Activated naive CD4-positive, alpha-beta T cell treated with anti-CD3 and anti-CD28 coated beads for 36 hours (primary cell): ENCODE measurements around the gene FAM227B. TPM values are rescaled to one million over a fixed set of nuclear protein-coding genes. Genes with fewer than 3 reads are reported as not detected.
"Not testable (repeated sequence)": the region's sequence is repeated elsewhere in the genome, so short reads cannot be mapped to it uniquely, and the experiment has no call there.

Experiments
- CTCF ChIA-PET: fragments of 350-600 bp; sonication (Branson Sonifier 250); formaldehyde crosslinking; loops from one replicate; lab custom pipeline; 2021; ENCODE audit warnings: antibody characterized with exemption; lab: Charles Lee
- DNase-seq: peaks from one replicate; pipeline ENCODE4 v3.0.0-alpha.2; 2020
- H3K27ac Mint-ChIP-seq: one replicate; pipeline ENCODE4 v1.8.0; 2021; ENCODE audit warnings: mild to moderate bottlenecking, mixed read lengths
- H3K27me3 Mint-ChIP-seq: one replicate; pipeline ENCODE4 v1.8.0; 2021; ENCODE audit warnings: low read depth, mixed read lengths
- H3K36me3 Mint-ChIP-seq: one replicate; pipeline ENCODE4 v1.8.0; 2021; ENCODE audit warnings: low read depth, mixed read lengths
- H3K4me1 Mint-ChIP-seq: one replicate; pipeline ENCODE4 v1.8.0; 2021; ENCODE audit warnings: low read depth, mixed read lengths
- H3K4me3 Mint-ChIP-seq: one replicate; pipeline ENCODE4 v1.8.0; 2021; ENCODE audit warnings: mild to moderate bottlenecking, moderate library complexity, mixed read lengths
- H3K9me3 Mint-ChIP-seq: one replicate; pipeline ENCODE4 v1.8.0; 2021; ENCODE audit warnings: mixed read lengths
- intact Hi-C: fragments of 100-400 bp; cut with micrococcal nuclease; formaldehyde crosslinking; loops from one replicate; pipeline ENCODE4 v1.15.1; 2023
- total RNA-seq, 2 experiments: library from RNA; stranded (reverse); gene quantifications; one replicate each; pipeline ENCODE4 v1.2.3, GENCODE V29; 2021

FAM227B gene
- total RNA-seq, 2 experiments from 2014 or later = 2.0 to 2.8 TPM

- no peak for DNase-seq
- Mint-ChIP-seq H3K36me3 (no peaks in the 10 kb centered on the region), H3K27ac (no peak overlapping the region), H3K9me3 (no peaks in the 10 kb centered on the region), H3K4me1 (no peaks in the 10 kb centered on the region), H3K27me3 (peaks cover 12% of the 10 kb centered on the region), H3K4me3 (no peak overlapping the region)
- intact Hi-C loops = no loop called here
- CTCF ChIA-PET = no interaction called here
Measured at GRCh38 chr15:49382394-49382793, 238.2 kb downstream of the FAM227B start.

GRCh38 chr15:49380912-49381311 lies 239.7 kb downstream of the FAM227B start:
- intact Hi-C loops = no loop called here
- Mint-ChIP-seq H3K36me3 (no peaks in the 10 kb centered on the region), H3K4me1 (no peaks in the 10 kb centered on the region), H3K27me3 (peaks cover 9% of the 10 kb centered on the region), H3K27ac (no peak overlapping the region), H3K4me3 (no peak overlapping the region), H3K9me3 (no peaks in the 10 kb centered on the region)
- DNase-seq = no peak
- CTCF ChIA-PET = no interaction called here

- H3K36me3 Mint-ChIP-seq = no peaks in the 10 kb centered on the region
- peaks cover 7% of the 10 kb centered on the region for H3K27me3 Mint-ChIP-seq
- H3K4me1 Mint-ChIP-seq = no peaks in the 10 kb centered on the region
- CTCF ChIA-PET = no interaction called here
- no peak overlapping the region for H3K27ac Mint-ChIP-seq
- H3K9me3 Mint-ChIP-seq = no peaks in the 10 kb centered on the region
- no peak overlapping the region for H3K4me3 Mint-ChIP-seq
- intact Hi-C loops = no loop called here
- no peak for DNase-seq
Measured at GRCh38 chr15:49379996-49380395, 240.6 kb downstream of the FAM227B start.

DNA sequence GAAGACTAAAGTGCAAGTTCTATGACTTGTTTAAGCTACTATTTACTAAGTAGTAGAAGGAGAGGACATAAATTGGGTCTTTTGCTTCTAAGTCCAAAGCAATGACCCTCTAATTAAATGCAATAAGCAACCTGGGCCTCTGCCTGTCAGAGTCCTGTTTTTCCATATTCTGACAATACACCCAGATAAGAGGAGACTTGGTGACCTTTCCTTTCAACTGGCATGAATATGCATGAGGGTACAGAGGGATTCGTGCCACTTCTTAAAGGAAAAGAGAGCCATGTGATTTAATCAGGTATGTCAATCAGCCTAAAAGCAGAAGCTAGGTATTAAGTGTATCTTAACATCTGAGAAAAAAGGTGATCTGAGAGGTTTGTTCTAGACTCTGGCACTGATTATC lies 248.3 kb downstream of the FAM227B start:
- H3K9me3 Mint-ChIP-seq = no peaks in the 10 kb centered on the region
- H3K4me3 Mint-ChIP-seq = no peak overlapping the region
- CTCF ChIA-PET = no interaction called here
- no peaks in the 10 kb centered on the region for H3K27me3 Mint-ChIP-seq
- H3K4me1 Mint-ChIP-seq = no peaks in the 10 kb centered on the region
- no peak overlapping the region for H3K27ac Mint-ChIP-seq
- intact Hi-C loops = no loop called here
- H3K36me3 Mint-ChIP-seq = no peaks in the 10 kb centered on the region
- no peak for DNase-seq

- Mint-ChIP-seq H3K4me1 (no peaks in the 10 kb centered on the region), H3K27ac (no peak overlapping the region), H3K9me3 (peaks cover 2% of the 10 kb centered on the region), H3K36me3 (peaks cover 2% of the 10 kb centered on the region), H3K27me3 (no peaks in the 10 kb centered on the region), H3K4me3 (no peak overlapping the region)
- DNase-seq = no peak
- intact Hi-C loops = no loop called here
- CTCF ChIA-PET = interaction anchor here (0.6 kb wide), 1 partner anchor 497 kb away, joined by 4 read pairs; no protein-coding TSS in a partner anchor
Measured at GRCh38 chr15:49370782-49371181, 249.8 kb downstream of the FAM227B start.

- H3K27ac Mint-ChIP-seq = no peak overlapping the region
- intact Hi-C loops = no loop called here
- H3K36me3 Mint-ChIP-seq = peaks cover 3% of the 10 kb centered on the region
- H3K27me3 Mint-ChIP-seq = no peaks in the 10 kb centered on the region
- no peak for DNase-seq
- H3K9me3 Mint-ChIP-seq = peaks cover 10% of the 10 kb centered on the region
- no peak overlapping the region for H3K4me3 Mint-ChIP-seq
- CTCF ChIA-PET = no interaction called here
- H3K4me1 Mint-ChIP-seq = no peaks in the 10 kb centered on the region
Measured at GRCh38 chr15:49366496-49366895, 254.1 kb downstream of the FAM227B start.

GRCh38 chr15:49361370-49361769 lies 259.2 kb downstream of the FAM227B start:
- no peaks in the 10 kb centered on the region for H3K4me1 Mint-ChIP-seq
- DNase-seq = no peak
- CTCF ChIA-PET = no interaction called here
- peaks cover 13% of the 10 kb centered on the region for H3K9me3 Mint-ChIP-seq
- intact Hi-C loops = no loop called here
- no peak overlapping the region for H3K4me3 Mint-ChIP-seq
- no peak overlapping the region for H3K27ac Mint-ChIP-seq
- no peaks in the 10 kb centered on the region for H3K27me3 Mint-ChIP-seq
- peaks cover 3% of the 10 kb centered on the region for H3K36me3 Mint-ChIP-seq

GRCh38 chr15:49354439-49354838 lies 266.2 kb downstream of the FAM227B start:
- H3K36me3 Mint-ChIP-seq, H3K27ac Mint-ChIP-seq, H3K9me3 Mint-ChIP-seq, H3K27me3 Mint-ChIP-seq, intact Hi-C loops, H3K4me1 Mint-ChIP-seq, DNase-seq, CTCF ChIA-PET, H3K4me3 Mint-ChIP-seq: not testable (repeated sequence)

DNA sequence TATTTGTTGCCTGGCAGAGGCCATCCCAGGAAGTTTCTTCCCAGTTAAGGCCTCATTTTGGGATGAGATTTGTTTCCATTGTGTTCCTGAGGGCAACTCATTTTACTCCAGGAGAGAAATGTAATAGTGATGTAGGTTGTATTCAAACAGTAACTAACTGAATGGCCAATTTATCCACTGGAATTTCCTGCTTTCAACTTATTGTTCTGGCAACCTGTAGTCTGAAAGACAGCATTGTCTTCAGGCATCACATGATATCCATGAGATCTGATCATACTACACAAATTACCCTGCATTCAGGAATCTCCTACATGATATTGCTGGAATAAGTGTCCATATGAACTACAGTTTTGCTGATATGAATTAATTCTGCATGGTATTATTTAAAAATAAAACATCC lies 277.1 kb downstream of the FAM227B start:
- H3K27ac Mint-ChIP-seq = no peak overlapping the region
- peaks cover 4% of the 10 kb centered on the region for H3K9me3 Mint-ChIP-seq
- DNase-seq = no peak
- H3K4me3 Mint-ChIP-seq = no peak overlapping the region
- intact Hi-C loops = no loop called here
- H3K4me1 Mint-ChIP-seq = no peaks in the 10 kb centered on the region
- H3K36me3 Mint-ChIP-seq = peaks cover 38% of the 10 kb centered on the region
- CTCF ChIA-PET = no interaction called here
- H3K27me3 Mint-ChIP-seq = no peaks in the 10 kb centered on the region

- H3K27me3 Mint-ChIP-seq = no peaks in the 10 kb centered on the region
- no peak for DNase-seq
- intact Hi-C loops = no loop called here
- no peak overlapping the region for H3K4me3 Mint-ChIP-seq
- no peak overlapping the region for H3K27ac Mint-ChIP-seq
- peaks cover 46% of the 10 kb centered on the region for H3K36me3 Mint-ChIP-seq
- CTCF ChIA-PET = interaction anchor here (0.5 to 0.6 kb wide), 2 partner anchors 14 to 44 kb away, joined by 3 to 4 read pairs; no protein-coding TSS in a partner anchor
- H3K9me3 Mint-ChIP-seq = peaks cover 4% of the 10 kb centered on the region
- H3K4me1 Mint-ChIP-seq = no peaks in the 10 kb centered on the region
Measured at GRCh38 chr15:49339656-49340055, 281.0 kb downstream of the FAM227B start.

GRCh38 chr15:49331951-49332350 lies 288.7 kb downstream of the FAM227B start:
- CTCF ChIA-PET = no interaction called here
- Mint-ChIP-seq H3K9me3 (no peaks in the 10 kb centered on the region), H3K27me3 (no peaks in the 10 kb centered on the region), H3K4me3 (no peak overlapping the region), H3K36me3 (peaks cover 9% of the 10 kb centered on the region), H3K4me1 (no peaks in the 10 kb centered on the region), H3K27ac (no peak overlapping the region)
- DNase-seq = no peak
- intact Hi-C loops = no loop called here

GRCh38 chr15:49331442-49331841 lies 289.2 kb downstream of the FAM227B start:
- H3K36me3 Mint-ChIP-seq = peaks cover 9% of the 10 kb centered on the region
- no peak overlapping the region for H3K27ac Mint-ChIP-seq
- H3K9me3 Mint-ChIP-seq = no peaks in the 10 kb centered on the region
- DNase-seq = no peak
- no peak overlapping the region for H3K4me3 Mint-ChIP-seq
- CTCF ChIA-PET = no interaction called here
- intact Hi-C loops = no loop called here
- no peaks in the 10 kb centered on the region for H3K27me3 Mint-ChIP-seq
- no peaks in the 10 kb centered on the region for H3K4me1 Mint-ChIP-seq

GRCh38 chr15:49330166-49330565 lies 290.5 kb downstream of the FAM227B start:
- Mint-ChIP-seq H3K27me3 (no peaks in the 10 kb centered on the region), H3K27ac (no peak overlapping the region), H3K9me3 (no peaks in the 10 kb centered on the region), H3K4me1 (no peaks in the 10 kb centered on the region), H3K4me3 (no peak overlapping the region), H3K36me3 (peaks cover 9% of the 10 kb centered on the region)
- CTCF ChIA-PET = no interaction called here
- no peak for DNase-seq
- intact Hi-C loops = no loop called here

DNA sequence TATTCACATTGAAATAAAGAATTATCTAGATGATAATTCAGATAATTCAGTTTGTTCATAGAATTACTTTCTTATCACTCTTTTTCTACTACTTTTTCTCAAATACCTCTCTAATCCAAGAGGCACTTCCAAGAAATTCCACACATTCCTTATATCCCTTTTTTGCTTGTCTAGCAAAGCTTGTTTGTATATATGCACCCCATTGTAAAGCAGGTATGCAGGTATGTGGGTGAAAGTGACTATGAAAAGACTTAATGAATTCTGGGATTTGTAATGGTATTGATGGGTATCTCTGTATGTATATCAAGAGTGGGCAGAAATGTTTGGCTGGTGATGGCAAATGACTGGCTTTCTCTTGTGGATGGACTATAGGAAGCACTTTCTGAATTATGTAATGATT lies 291.7 kb downstream of the FAM227B start:
- no peak for DNase-seq
- Mint-ChIP-seq H3K27ac (no peak overlapping the region), H3K9me3 (no peaks in the 10 kb centered on the region), H3K4me3 (no peak overlapping the region), H3K36me3 (peaks cover 9% of the 10 kb centered on the region), H3K4me1 (no peaks in the 10 kb centered on the region), H3K27me3 (no peaks in the 10 kb centered on the region)
- CTCF ChIA-PET = no interaction called here
- intact Hi-C loops = no loop called here
